GM10248 (cell line): Measurements from ENCODE around the gene TTC32.

Source experiments
- CTCF ChIA-PET: fragments of 300-600 bp; sonication (Branson Sonifier 250); formaldehyde crosslinking; extraction: SDS; loops from one replicate; lab custom pipeline; 2021; ENCODE audit warnings: antibody characterized with exemption; lab: Yijun Ruan, JAX
- POLR2A ChIA-PET: fragments of 350-650 bp; sonication (Branson Sonifier 250); formaldehyde crosslinking; extraction: SDS; loops from one replicate; lab custom pipeline; 2020; ENCODE audit warnings: antibody characterized with exemption; lab: Yijun Ruan, JAX
- DNase-seq: peaks from one replicate; pipeline ENCODE4 v3.0.0; 2012; ENCODE audit errors: extremely low spot score
- CTCF ChIP-seq: IDR thresholded peaks from 2 replicates; pipeline ENCODE4 v1.5.1; 2012; ENCODE audit warnings: mild to moderate bottlenecking, low read depth; ENCODE audit errors: extremely low read depth, missing control alignments, control extremely low read depth

TTC32 gene

GRCh38 chr2:19864381-19864780, 37.4 kb downstream of the TTC32 start:
- ChIA-PET CTCF (interaction anchor here (0.7 to 4.9 kb wide), 16 partner anchors 10 to 1479 kb away, joined by 3 to 44 read pairs (median 5); no protein-coding TSS in a partner anchor), POLR2A (no interaction called here)
- DNase-seq: no peak
- no peak for TF ChIP-seq CTCF

GRCh38 chr2:19863303-19864041, 38.3 kb downstream of the TTC32 start:
- POLR2A ChIA-PET: no interaction called here

GRCh38 chr2:19861813-19862212, 40.0 kb downstream of the TTC32 start:
- POLR2A ChIA-PET: no interaction called here
- CTCF ChIA-PET: interaction anchor here (1.4 to 4.9 kb wide), 5 partner anchors 8 to 1473 kb away, joined by 3 to 44 read pairs (median 5); no protein-coding TSS in a partner anchor
- DNase-seq: no peak
- TF ChIP-seq CTCF: no peak

More at GRCh38 chr2:19863303-19864041, 38.3 kb downstream of the TTC32 start:
- peak; percentile 87 for DNase-seq
- peak; percentile 99 for TF ChIP-seq CTCF
- CTCF ChIA-PET: interaction anchor here (0.6 to 4.9 kb wide), 23 partner anchors 9 to 1478 kb away, joined by 3 to 44 read pairs (median 4); no protein-coding TSS in a partner anchor

- POLR2A ChIA-PET: no interaction called here
- TF ChIP-seq CTCF: no peak
- DNase-seq: no peak
- CTCF ChIA-PET: no interaction called here
Observed at GRCh38 chr2:19860022-19860421, 41.8 kb downstream of the TTC32 start.

GRCh38 chr2:19859565-19859964, 42.2 kb downstream of the TTC32 start:
- TF ChIP-seq CTCF: no peak
- ChIA-PET POLR2A (no interaction called here), CTCF (no interaction called here)
- no peak for DNase-seq

- CTCF ChIA-PET: interaction anchor here (1.3 to 1.4 kb wide), 2 partner anchors 8 to 507 kb away, joined by 3 read pairs; no protein-coding TSS in a partner anchor
- TF ChIP-seq CTCF: no peak
- no peak for DNase-seq
- POLR2A ChIA-PET: no interaction called here
Observed at GRCh38 chr2:19857806-19858205, 44.0 kb downstream of the TTC32 start.
